NCI-H2227 (cell line): ENCODE results near the gene SYTL1.

ENCODE experiments used
- DNase-seq: peaks from one replicate; lab custom pipeline; 2025; ENCODE audit not compliant: unreplicated experiment; lab: John Stamatoyannopoulos, UW

SYTL1 gene

GRCh38 chr1:27341525-27342252 is at the start of gene SYTL1:
SYTL1 (plus strand) TSS chr1:27342022; CDS start chr1:27345335, 3,313 bp downstream.
- peak; percentile 76 for DNase-seq

GRCh38 chr1:27292106-27292505 is 49.7 kb upstream of the SYTL1 start:
- no peak for DNase-seq

GRCh38 chr1:27293915-27294314 is 47.9 kb upstream of the SYTL1 start:
- no peak for DNase-seq

GRCh38 chr1:27296773-27297291 is 45.0 kb upstream of the SYTL1 start:
- DNase-seq, result peak; percentile 80

GRCh38 chr1:27297903-27298302 is 43.9 kb upstream of the SYTL1 start:
- DNase-seq, result no peak

GRCh38 chr1:27298632-27299384 is 43.0 kb upstream of the SYTL1 start:
- no peak for DNase-seq

- peak; percentile 55 for DNase-seq
Measured at GRCh38 chr1:27299385-27300271, 42.2 kb upstream of the SYTL1 start.

- peak; percentile 87 for DNase-seq
Measured at GRCh38 chr1:27300341-27301051, 41.3 kb upstream of the SYTL1 start.

- DNase-seq, result no peak
Measured at GRCh38 chr1:27301052-27301422, 40.8 kb upstream of the SYTL1 start.

- no peak for DNase-seq
Measured at GRCh38 chr1:27301582-27302199, 40.1 kb upstream of the SYTL1 start.

- no peak for DNase-seq
Measured at GRCh38 chr1:27302612-27303011, 39.2 kb upstream of the SYTL1 start.

GRCh38 chr1:27303509-27303908 is 38.3 kb upstream of the SYTL1 start:
- DNase-seq, result no peak

GRCh38 chr1:27306071-27306470 is 35.8 kb upstream of the SYTL1 start:
- DNase-seq, result no peak

- DNase-seq, result peak; percentile 82
Measured at GRCh38 chr1:27306892-27307761, 34.7 kb upstream of the SYTL1 start.

GRCh38 chr1:27307874-27308598 is 33.8 kb upstream of the SYTL1 start:
- peak; percentile 52 for DNase-seq

GRCh38 chr1:27314169-27314568 is 27.7 kb upstream of the SYTL1 start:
- DNase-seq, result no peak

GRCh38 chr1:27314737-27315136 is 27.1 kb upstream of the SYTL1 start:
- DNase-seq, result no peak

GRCh38 chr1:27316860-27317259 is 25.0 kb upstream of the SYTL1 start:
- DNase-seq, result no peak

GRCh38 chr1:27318136-27318535 is 23.7 kb upstream of the SYTL1 start:
- no peak for DNase-seq
